CD4-positive, alpha-beta T cell treated with Interleukin-21 for 1 hour (primary cell): ENCODE results near the gene EEF1A1.

ENCODE experiments used
- DNase-seq: peaks from one replicate; pipeline ENCODE4 v3.0.0-alpha.2; 2020

Gene EEF1A1

GRCh38 chr6:73503027-73503772 lies 17.6 kb downstream of the EEF1A1 start:
- no peak for DNase-seq

DNA sequence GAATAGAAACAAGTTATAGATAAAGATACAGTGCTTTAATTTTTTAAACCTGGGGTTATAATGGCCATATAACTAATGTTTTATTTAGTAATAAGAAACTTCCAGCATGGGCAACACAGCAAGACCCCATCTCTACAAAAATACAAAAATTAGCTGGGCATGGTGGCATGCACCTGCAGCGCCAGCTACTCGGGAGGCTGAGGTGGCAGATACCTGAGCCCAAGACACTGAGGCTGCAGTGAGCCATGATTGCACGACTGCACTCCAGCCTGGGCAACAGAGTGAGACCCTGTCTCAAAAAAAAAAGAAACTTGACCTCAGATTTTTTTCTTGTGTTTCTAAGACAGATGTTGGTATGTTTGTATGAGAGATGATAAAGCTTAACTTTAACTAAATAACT lies 22.9 kb downstream of the EEF1A1 start:
- DNase-seq, result no peak

DNA sequence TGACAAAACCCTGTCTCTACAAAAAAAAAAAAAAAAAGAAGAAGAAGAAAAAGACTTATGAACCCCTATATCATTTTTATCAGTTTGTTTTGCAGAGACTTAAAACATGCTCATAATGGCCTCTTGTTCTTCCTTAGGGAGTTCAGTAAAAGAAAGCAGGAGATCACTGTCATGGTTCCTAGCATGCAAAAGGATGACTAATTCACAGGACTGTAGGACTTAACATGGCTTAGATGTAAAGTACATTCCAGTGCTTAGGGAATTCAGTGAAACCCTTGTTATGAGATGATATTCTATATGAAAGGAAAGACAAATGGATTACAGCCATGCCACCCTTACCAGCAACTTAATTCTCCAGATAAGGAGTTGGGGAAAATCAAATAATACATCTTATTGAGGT lies 29.5 kb downstream of the EEF1A1 start:
- DNase-seq, result no peak

- no peak for DNase-seq
These were observed 33.4 kb downstream of the EEF1A1 start for GRCh38 chr6:73487473-73487872.

- DNase-seq, result no peak
These were observed 36.4 kb downstream of the EEF1A1 start for GRCh38 chr6:73484438-73484837.

GRCh38 chr6:73481969-73482368 lies 38.9 kb downstream of the EEF1A1 start:
- DNase-seq, result no peak

- DNase-seq, result no peak
These were observed 43.4 kb downstream of the EEF1A1 start for GRCh38 chr6:73477407-73477806.

DNA sequence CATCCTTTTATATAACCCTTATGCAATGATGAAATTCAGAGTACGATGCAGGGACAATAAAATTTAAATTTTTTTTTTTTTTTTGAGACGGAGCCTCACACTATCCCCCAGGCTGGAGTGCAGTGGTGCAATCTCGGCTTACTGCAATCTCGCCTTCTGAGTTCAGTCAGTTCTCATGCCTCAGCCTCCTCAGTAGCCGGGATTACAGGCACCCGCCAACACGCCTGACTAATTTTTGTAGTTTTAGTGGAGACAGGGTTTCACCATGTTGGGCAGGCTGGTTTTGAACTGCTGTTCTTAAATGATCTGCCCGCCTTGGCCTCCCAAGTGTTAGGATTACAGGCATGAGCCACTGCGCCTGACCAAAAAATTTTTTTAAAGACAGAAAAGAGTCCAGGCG lies 44.1 kb downstream of the EEF1A1 start:
- no peak for DNase-seq

- no peak for DNase-seq
These were observed 49.0 kb downstream of the EEF1A1 start for GRCh38 chr6:73471686-73472290.
